HL-60/S4 (cell line): Measurements from ENCODE around the gene DNPEP.
"Not testable (repeated sequence)": the region's sequence is repeated elsewhere in the genome, so short reads cannot be mapped to it uniquely, and the experiment has no call there.

Experiments
- in situ Hi-C: fragments of 300-500 bp; cut with MboI; formaldehyde crosslinking; loops from 2 replicates; pipeline ENCODE4 v1.14.3; 2022; ENCODE audit warnings: low sequenced_read_pairs

DNPEP gene

DNA sequence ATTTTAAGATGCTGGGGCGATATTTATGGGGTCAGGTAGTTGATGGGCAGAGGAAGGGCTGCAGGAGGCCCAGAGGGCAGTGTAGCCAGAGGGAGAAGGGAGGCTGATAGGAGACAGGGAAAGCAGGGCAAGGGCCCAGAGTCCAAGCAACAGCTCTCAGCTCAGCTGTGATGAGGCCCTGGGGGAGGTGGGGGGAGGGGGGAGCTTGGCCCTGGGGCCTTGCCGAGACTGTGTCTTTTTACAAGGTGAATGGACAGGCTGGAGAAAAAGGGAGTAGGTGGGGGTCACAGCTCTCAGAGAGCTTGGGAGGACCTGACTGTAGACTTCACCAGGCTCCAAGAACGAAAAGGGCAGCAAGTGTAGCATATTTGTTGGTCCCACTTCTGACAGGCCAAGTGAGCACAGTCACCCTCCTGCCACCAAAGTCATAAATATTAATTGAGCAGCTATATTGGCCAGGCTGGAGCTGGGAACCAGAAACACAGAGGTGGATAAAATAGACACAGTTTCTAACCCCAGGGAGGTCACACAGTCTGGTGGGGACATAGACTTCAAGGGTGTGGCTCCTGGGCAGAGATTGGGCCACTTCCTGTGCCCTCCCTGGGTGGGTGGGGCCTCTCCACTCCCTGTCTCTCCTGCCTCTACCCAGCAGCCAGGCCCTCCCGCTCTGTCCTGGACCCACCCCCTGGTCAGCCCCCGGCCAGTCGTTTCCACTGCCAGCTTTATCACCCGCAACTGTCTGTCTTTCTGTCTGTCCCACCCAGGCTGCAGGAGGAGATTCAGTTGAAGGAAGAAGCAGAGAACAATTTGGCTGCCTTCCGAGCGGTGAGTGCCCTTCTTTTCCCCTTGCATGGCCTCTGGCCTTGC is 31.9 kb upstream of the DNPEP start:
- in situ Hi-C loops = no loop called here

DNA sequence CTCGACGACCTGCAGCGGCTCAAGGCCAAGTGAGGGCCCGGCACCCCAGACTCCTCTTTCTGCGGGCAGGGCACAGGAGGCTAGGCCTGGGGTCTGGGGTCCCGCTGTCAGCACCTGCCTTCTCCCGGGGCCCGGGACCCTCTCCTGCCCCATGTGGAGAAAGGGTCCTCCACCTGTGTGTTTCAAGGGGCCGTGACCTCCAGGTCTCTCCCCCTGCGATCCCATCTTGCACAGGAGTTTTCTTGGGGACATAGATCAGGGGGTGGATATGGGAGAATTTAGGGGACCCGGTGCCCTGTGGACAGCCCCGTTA is 31.3 kb upstream of the DNPEP start:
- in situ Hi-C loops = no loop called here

DNA sequence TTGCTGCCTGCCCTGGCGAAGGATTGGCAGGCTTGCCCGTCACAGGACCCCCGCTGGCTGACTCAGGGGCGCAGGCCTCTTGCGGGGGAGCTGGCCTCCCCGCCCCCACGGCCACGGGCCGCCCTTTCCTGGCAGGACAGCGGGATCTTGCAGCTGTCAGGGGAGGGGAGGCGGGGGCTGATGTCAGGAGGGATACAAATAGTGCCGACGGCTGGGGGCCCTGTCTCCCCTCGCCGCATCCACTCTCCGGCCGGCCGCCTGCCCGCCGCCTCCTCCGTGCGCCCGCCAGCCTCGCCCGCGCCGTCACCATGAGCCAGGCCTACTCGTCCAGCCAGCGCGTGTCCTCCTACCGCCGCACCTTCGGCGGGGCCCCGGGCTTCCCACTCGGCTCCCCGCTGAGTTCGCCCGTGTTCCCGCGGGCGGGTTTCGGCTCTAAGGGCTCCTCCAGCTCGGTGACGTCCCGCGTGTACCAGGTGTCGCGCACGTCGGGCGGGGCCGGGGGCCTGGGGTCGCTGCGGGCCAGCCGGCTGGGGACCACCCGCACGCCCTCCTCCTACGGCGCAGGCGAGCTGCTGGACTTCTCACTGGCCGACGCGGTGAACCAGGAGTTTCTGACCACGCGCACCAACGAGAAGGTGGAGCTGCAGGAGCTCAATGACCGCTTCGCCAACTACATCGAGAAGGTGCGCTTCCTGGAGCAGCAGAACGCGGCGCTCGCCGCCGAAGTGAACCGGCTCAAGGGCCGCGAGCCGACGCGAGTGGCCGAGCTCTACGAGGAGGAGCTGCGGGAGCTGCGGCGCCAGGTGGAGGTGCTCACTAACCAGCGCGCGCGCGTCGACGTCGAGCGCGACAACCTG is 30.7 kb upstream of the DNPEP start, which contains the start of gene DES:
Gene DES, plus strand, starts transcription at position 223 of the 857 bp plus-strand sequence. Its CDS starts 86 bp downstream, at position 309.
- in situ Hi-C loops = no loop called here

DNA sequence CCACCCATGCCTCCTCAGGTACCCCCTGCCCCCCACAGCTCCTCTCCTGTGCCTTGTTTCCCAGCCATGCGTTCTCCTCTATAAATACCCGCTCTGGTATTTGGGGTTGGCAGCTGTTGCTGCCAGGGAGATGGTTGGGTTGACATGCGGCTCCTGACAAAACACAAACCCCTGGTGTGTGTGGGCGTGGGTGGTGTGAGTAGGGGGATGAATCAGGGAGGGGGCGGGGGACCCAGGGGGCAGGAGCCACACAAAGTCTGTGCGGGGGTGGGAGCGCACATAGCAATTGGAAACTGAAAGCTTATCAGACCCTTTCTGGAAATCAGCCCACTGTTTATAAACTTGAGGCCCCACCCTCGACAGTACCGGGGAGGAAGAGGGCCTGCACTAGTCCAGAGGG is 29.7 kb upstream of the DNPEP start:
- in situ Hi-C loops = no loop called here

GRCh38 chr2:219416938-219417337 is 29.2 kb upstream of the DNPEP start:
- in situ Hi-C loops = no loop called here

GRCh38 chr2:219416235-219416602 is 28.5 kb upstream of the DNPEP start:
- in situ Hi-C loops = no loop called here

DNA sequence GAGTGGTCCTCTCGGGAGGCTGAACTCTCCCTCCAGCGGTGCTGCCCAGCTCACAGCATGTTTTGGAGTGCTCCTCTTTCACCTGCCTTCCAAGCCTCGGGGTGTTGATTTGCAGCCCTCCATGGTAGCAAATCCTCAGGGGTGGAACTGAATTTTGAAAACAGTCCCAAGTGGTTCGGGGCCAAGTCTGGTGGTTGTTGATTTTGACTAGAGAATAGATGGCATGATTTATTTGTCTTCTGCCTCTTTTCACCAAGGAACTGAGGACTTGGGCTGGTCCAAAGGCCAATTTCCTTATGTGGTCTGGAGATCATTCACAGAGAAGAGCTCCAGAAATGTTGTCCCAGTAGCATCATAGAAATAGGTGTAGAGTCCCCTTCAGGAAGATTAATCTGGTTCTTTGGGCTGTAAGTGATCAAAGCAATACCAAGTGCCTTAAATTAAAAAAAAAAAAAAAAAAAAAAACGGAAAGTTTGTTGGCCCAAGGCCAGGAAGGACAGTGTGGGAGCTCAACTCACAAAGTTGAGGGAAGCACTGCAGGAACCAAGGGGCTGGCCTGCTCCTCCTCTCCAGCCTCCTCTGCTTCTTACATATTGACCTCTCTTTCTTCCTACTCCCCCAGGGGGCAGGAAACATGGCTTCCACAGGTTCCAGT is 28.0 kb upstream of the DNPEP start:
- in situ Hi-C loops = no loop called here

DNA sequence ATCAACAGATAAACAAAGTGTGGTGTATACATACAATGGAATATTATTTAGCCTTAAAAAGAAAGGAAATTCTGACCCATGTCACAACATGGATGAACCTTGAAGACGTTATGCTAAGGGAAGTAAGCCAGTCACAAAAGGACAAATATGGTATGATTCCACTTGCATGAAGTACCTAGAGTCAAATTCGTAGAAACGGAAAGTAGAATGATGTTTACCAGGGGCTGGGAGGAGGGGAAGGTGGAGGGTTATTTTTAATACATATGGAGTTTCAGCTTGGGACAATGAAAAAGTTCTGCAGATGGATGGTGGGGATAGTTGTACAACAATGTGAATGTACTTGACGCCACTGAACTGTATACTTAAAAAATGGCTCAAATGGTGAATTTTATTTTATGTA is 27.1 kb upstream of the DNPEP start:
- in situ Hi-C loops = no loop called here

GRCh38 chr2:219410390-219410789 is 22.7 kb upstream of the DNPEP start:
- in situ Hi-C loops = no loop called here

DNA sequence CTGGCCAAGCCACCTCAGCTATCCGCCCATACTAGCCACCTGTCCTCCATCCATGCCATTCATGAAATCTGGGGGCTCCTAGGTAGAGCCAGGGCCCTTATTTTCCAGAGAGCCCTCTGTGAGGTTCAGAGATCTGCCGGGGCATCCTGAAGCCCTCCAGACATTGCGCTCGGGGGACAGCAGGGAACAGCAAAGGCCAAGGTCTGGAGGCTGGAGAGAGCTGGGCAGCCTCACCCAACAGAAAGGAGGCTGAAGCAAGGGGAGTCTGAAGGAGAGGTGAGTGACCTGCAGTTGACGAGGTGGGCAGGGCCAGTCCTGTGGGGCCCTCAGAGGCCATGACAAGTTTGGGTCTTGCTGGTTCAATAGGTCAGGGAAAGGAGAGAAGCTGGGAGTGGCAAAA is 21.9 kb upstream of the DNPEP start:
- in situ Hi-C loops = no loop called here

DNA sequence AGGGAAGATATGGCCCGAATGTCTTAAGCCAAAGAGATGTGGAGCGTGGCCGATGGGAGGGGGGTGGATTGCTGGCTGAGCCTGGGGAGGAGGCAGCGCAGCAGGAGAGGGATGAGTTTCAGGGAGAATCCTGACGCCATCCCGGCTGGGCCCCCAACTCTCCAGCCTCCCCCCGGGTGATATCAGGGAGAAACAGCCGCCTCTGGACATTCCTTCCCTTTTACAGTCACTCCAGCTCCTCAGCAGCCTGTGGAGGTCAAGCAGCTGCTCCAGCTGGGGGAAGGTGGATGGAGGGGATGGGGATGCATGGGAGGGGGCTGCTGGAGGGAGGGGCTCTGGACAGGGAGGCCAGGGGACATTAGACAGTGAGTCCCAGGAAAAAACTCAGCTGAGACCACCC is 20.9 kb upstream of the DNPEP start:
- in situ Hi-C loops = no loop called here

- in situ Hi-C loops = no loop called here
Observed at GRCh38 chr2:219408204-219408603, 20.5 kb upstream of the DNPEP start.

DNA sequence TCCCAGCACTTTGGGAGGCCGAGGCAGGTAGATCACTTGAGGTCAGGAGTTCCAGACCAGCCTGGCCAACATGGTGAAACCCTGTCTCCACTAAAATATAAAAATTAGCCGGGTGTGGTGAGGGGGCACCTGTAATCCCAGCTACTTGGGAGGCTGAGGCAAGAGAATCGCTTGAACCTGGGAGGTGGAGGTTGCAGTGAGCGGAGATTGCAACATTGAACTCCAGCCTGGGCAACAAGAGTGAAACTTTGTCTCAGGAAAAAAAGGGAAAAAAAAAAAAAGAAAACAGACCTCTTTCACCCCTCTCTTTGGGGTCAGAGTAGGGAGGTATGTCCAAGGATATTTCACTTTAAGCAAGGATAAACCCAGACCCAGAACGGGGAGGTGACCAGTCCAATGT is 19.6 kb upstream of the DNPEP start:
- in situ Hi-C loops = not testable (repeated sequence)

DNA sequence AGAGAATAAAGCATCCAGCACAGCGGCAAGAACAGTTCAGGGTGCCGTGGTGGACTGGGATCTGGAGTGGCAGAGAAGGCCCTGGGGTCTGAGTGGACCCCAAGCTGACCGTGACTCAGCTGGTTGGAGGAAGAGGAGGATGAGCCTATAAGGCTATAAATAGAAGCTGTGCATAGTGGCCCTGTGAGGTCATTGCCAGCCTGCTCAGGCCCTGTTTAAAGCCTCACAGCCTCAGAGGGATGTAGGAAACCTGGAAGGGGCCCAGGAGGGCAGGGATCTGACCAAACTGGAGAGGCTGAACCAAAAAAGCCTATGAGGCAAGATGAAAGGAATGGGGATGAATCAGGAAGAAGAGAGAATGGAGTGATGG is 19.1 kb upstream of the DNPEP start:
- in situ Hi-C loops = no loop called here

- in situ Hi-C loops = no loop called here
Observed at GRCh38 chr2:219405958-219406860, 18.5 kb upstream of the DNPEP start.

DNA sequence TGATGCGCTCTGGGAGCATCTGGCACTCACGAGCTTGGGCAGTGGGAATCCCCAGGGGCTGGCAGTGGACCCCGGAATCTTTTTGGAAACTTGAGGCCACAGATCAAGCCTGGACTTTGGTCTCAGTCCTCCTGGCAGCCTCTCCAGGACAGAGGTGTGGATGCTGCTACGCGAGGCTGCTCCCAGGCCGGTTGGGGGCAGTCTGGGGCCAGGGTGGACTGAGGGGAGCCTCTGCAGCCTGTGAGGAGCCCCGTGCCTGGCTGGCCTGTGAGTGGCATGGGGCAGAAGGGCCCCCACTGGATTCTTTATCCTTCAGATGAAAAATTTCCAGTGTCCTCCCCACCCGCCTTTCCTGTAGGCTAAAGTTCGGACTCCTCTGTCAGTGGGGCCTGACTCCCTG is 17.7 kb upstream of the DNPEP start:
- in situ Hi-C loops = no loop called here

DNA sequence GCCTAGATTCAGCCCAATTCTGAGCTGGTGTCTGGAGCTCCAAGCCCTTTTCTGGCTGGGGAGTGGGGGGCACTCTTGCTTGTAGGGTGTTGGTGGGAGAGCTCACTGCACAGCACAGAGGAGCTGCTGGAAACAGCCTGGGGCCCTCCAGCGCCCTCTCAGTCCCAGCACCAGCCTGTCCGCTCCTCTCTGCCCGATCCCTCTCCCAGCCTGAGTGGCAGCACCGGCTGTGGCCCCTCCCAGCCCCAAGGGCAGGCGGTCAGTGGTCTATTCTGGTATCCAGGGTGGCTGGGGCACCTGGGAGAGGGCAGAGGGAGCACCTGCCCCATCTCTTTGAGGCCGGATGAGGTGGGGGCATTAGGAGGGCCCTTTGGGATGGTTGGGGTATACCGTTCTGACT is 17.2 kb upstream of the DNPEP start:
- in situ Hi-C loops = no loop called here

DNA sequence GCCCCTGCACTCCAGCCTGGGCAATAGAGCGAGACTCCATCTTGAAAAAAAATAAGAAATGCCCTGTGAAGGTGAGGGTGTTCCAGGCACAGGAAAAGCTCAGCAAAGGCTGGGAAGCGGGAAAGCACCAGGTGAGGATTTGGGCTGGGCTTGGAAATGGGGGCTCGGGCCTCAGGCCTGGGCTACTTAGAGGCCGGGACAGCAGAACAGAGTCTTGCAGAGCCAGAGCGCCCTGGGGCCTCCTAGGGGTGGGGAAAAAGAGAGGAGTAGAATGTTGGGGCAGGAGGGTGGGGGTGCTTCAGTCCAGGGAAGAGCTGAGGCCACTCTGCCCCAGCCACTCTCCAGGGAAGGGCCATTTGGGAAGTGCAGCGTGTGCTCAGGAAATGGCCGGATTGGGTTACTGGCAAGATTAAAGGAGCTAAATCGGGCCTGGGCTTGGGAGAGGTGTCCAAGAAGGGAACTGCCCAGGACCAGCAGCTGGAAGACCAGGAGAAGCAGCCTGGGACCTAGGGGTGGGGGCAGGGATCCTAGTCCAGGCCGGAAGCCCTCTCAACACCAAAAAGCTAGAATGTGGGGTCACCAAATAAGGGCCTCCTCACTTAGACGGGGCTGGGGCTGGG is 16.7 kb upstream of the DNPEP start:
- in situ Hi-C loops = no loop called here

DNA sequence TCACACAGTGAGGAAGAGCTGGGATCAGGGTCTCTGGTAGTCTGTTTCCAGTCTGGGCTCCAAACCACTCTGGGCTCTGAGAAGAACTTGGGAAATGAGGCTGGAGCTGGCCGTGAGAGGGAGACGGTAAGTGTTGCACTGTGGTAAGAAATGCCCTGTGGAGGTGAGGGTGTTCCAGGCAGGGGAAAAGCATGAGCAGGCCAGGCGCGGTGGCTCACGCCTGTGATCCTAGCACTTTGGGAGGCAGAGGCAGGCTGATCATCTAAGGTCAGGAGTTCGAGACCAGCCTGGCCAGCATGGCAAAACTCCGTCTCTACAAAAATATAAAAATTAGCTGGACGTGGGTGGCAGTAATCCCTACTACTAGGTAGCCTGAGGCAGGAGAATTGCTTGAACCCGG is 16.1 kb upstream of the DNPEP start:
- in situ Hi-C loops = no loop called here
